Adrenal gland (tissue), 12 donors: Measurements from ENCODE around the gene MIS18BP1. TPM values are rescaled to one million over a fixed set of nuclear protein-coding genes. Genes with fewer than 3 reads are reported as not detected.

ENCODE experiments used
- DNase-seq, 7 donors: peaks; one replicate each; pipeline ENCODE4 v3.0.0-alpha.2; 2019 to 2020
- H3K27ac ChIP-seq, 5 donors: fragments of 200-600 bp; sonication (generic) in 4 of 5; 1 replicate in 3 of 5; 2 replicates in 2 of 5; pipeline versions ENCODE4 v1.5.1 to v1.8.0; 2016 to 2020; ENCODE audit warnings: mild to moderate bottlenecking in 1 of 5
- H3K27me3 ChIP-seq: fragments of 200-600 bp; 2 replicates; pipeline ENCODE4 v1.8.0; 2021
- H3K36me3 ChIP-seq, 2 donors: fragments of 200-600 bp; replicated peaks in 1 of 2; 1 replicate in 1 of 2; 2 replicates in 1 of 2; pipeline versions ENCODE4 v1.5.1 to v1.8.0; 2018 to 2022
- H3K4me1 ChIP-seq, 2 donors: fragments of 200-600 bp; replicated peaks in 1 of 2; 1 replicate in 1 of 2; 2 replicates in 1 of 2; pipeline versions ENCODE4 v1.5.1 to v1.8.0; 2018 to 2021
- H3K4me3 ChIP-seq, 4 donors: fragments of 200-600 bp; sonication (generic) in 3 of 4; one replicate each; pipeline ENCODE4 v1.5.1; 2016 to 2018
- H3K9me3 ChIP-seq, 3 donors: fragments of 200-600 bp; sonication (generic) in 1 of 3; replicated peaks in 1 of 3; 1 replicate in 2 of 3; 2 replicates in 1 of 3; pipeline versions ENCODE4 v1.5.1 to v1.8.0; 2016 to 2021
- POLR2A ChIP-seq, 2 donors: fragments of 450-650 bp; IDR thresholded peaks; one replicate each; pipeline ENCODE4 v1.6.1; 2017; ENCODE audit warnings: antibody characterized with exemption in 2 of 2, mild to moderate bottlenecking in 2 of 2, moderate library complexity in 1 of 2
- WGBS, 4 donors: extraction: QIAGEN DNeasy Blood & Tissue Kit in 2 of 4; methylation state at CpG; one replicate each; pipeline versions ENCODE4 v1.1.5 to v1.1.7; 2013 to 2017; 5-methylcytosine and 5-hydroxymethylcytosine counted together
- intact Hi-C, 2 donors: fragments of 100-400 bp; cut with DNase I; formaldehyde crosslinking; loops; one replicate each; pipeline versions ENCODE4 v1.14.1 to v1.15.0; 2022 to 2023
- polyA plus RNA-seq, 3 donors: library from polyadenylated mRNA; stranded (reverse); fragments of 200-250 nt in 2 of 3; fragments of 350-450 nt in 1 of 3; fragmentation: Illumina TruSeq in 1 of 3; extraction: RNeasy Lipid Tissue Mini Kit (QIAGEN cat#74804) in 1 of 3; gene quantifications; one replicate each; pipeline ENCODE4 v1.2.3, GENCODE V29; 2013 to 2014
- total RNA-seq, 9 donors: library from RNA; depleted of rRNA in 4 of 9; stranded (reverse); fragments of >200 nt in 4 of 9; fragments of 120-200 nt in 1 of 9; fragmentation: NEBNext Ultra II Directional in 1 of 9; extraction: Animal tissue kit (Norgen Biotek cat#: 25700) in 1 of 9; gene quantifications; one replicate each; pipeline versions ENCODE4 v1.1.0 to v1.2.4, GENCODE V29; 2013 to 2023
- TF ChIP-seq, protein P1 (sequence below), 6 experiments: fragments of 450-650 bp in 4 of 6; fragments of 200-600 bp in 2 of 6; sonication (generic) in 1 of 6; IDR thresholded peaks; 1 replicate in 5 of 6; 2 replicates in 1 of 6; pipeline versions ENCODE4 v1.5.1 to v1.8.0; 2016 to 2021; ENCODE audit warnings: antibody characterized with exemption in 6 of 6, mild to moderate bottlenecking in 2 of 6, moderate library complexity in 1 of 6
- donor health status: healthy with polysubstance abuse.
- donor health status: Bipolar disorder and iron deficiency.
- donor health status: DM: yes; HTN: yes; CAD: no.
- donor health status: DM: no; HTN: no; CAD: no.
- donor health status: DM: no; HTN: no; CAD: no.
- donor health status: DM: yes; HTN: yes; CAD: no.

Gene MIS18BP1
- total and polyA plus RNA-seq, 12 donors, result 3.3 to 37.9 (median 11.5) TPM

GRCh38 chr14:45185100-45185814, 67.7 kb downstream of the MIS18BP1 start:
- DNase-seq, result no peak
- WGBS, 4 donors, result 96 to 100% (median 98%) methylated on average over 2 of the region's 2 CpGs
- Histone ChIP-seq H3K4me1 (no peaks in the 10 kb centered on the region), H3K4me3 (no peak overlapping the region), H3K9me3 (no peaks in the 10 kb centered on the region), H3K27me3 (no peaks in the 10 kb centered on the region), H3K36me3 (peaks cover 0 to 5% of the 10 kb centered on the region in 2 donors), H3K27ac (no peak overlapping the region)
- TF ChIP-seq, protein P1, sequence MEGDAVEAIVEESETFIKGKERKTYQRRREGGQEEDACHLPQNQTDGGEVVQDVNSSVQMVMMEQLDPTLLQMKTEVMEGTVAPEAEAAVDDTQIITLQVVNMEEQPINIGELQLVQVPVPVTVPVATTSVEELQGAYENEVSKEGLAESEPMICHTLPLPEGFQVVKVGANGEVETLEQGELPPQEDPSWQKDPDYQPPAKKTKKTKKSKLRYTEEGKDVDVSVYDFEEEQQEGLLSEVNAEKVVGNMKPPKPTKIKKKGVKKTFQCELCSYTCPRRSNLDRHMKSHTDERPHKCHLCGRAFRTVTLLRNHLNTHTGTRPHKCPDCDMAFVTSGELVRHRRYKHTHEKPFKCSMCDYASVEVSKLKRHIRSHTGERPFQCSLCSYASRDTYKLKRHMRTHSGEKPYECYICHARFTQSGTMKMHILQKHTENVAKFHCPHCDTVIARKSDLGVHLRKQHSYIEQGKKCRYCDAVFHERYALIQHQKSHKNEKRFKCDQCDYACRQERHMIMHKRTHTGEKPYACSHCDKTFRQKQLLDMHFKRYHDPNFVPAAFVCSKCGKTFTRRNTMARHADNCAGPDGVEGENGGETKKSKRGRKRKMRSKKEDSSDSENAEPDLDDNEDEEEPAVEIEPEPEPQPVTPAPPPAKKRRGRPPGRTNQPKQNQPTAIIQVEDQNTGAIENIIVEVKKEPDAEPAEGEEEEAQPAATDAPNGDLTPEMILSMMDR (IDR thresholded peaks at IDR 0.05), result no peak
- TF ChIP-seq POLR2A (IDR thresholded peaks at IDR 0.05), result no peak
- intact Hi-C loops, result no loop called here

- no peak overlapping the region for H3K27ac ChIP-seq
- intact Hi-C loops, result no loop called here
- WGBS, 4 donors, result 59 to 72% (median 70%) methylated on average over 3 of the region's 3 CpGs
- H3K36me3 ChIP-seq, result no peaks in the 10 kb centered on the region
- H3K4me3 ChIP-seq, result no peak overlapping the region
- no peak for DNase-seq
- no peaks in the 10 kb centered on the region for H3K27me3 ChIP-seq
- H3K9me3 ChIP-seq, result no peaks in the 10 kb centered on the region
- TF ChIP-seq POLR2A (IDR thresholded peaks at IDR 0.05), result no peak
- TF ChIP-seq, protein P1 (IDR thresholded peaks at IDR 0.05), result no peak
- H3K4me1 ChIP-seq, result no peaks in the 10 kb centered on the region
Measured at GRCh38 chr14:45181806-45182205, 71.2 kb downstream of the MIS18BP1 start.

DNA sequence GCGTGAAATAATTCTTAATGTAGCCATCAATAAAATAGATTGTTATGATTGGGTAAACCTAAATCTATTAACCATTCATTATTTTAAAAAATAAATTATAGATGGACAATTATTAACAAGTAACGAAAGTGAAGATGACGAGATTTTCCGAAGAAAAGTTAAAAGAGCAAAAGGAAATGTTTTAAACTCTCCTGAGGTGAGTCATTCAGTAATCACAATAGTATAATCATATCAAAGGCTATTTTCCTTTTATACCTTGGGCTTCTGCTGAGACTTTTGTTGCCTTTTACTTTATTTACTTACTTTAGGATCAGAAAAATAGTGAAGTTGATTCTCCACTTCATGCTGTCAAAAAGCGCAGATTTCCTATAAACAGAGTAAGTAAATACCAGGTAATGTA, 71.7 kb downstream of the MIS18BP1 start:
- no peak overlapping the region for H3K4me3 ChIP-seq
- no peak overlapping the region for H3K27ac ChIP-seq
- 90 to 95% (median 95%) methylated on average over 5 of the region's 5 CpGs for WGBS, 4 donors
- DNase-seq, result no peak
- H3K4me1 ChIP-seq, result no peaks in the 10 kb centered on the region
- intact Hi-C loops, result no loop called here
- TF ChIP-seq, protein P1 (IDR thresholded peaks at IDR 0.05), result no peak
- TF ChIP-seq POLR2A (IDR thresholded peaks at IDR 0.05), result no peak
- no peaks in the 10 kb centered on the region for H3K36me3 ChIP-seq
- no peaks in the 10 kb centered on the region for H3K9me3 ChIP-seq
- no peaks in the 10 kb centered on the region for H3K27me3 ChIP-seq

GRCh38 chr14:45177076-45177475, 75.9 kb downstream of the MIS18BP1 start:
- intact Hi-C loops, result no loop called here

More at GRCh38 chr14:45177076-45177475, 75.9 kb downstream of the MIS18BP1 start:
- no peak overlapping the region for H3K4me3 ChIP-seq
- DNase-seq, result no peak
- no peaks in the 10 kb centered on the region for H3K9me3 ChIP-seq
- 82 to 90% (median 85%) methylated on average over 5 of the region's 5 CpGs for WGBS, 4 donors
- no peaks in the 10 kb centered on the region for H3K27me3 ChIP-seq
- no peaks in the 10 kb centered on the region for H3K36me3 ChIP-seq
- no peaks in the 10 kb centered on the region for H3K4me1 ChIP-seq
- H3K27ac ChIP-seq, result no peak overlapping the region
- TF ChIP-seq POLR2A (IDR thresholded peaks at IDR 0.05), result no peak
- TF ChIP-seq, protein P1 (IDR thresholded peaks at IDR 0.05), result no peak
